ENCODE results near the gene FN3KRP. TPM values are rescaled to one million over a fixed set of nuclear protein-coding genes. Genes with fewer than 3 reads are reported as not detected.

Gene FN3KRP
- total and polyA plus RNA-seq, 12 donors: 6.8 to 41.2 (median 25.4) TPM

DNA sequence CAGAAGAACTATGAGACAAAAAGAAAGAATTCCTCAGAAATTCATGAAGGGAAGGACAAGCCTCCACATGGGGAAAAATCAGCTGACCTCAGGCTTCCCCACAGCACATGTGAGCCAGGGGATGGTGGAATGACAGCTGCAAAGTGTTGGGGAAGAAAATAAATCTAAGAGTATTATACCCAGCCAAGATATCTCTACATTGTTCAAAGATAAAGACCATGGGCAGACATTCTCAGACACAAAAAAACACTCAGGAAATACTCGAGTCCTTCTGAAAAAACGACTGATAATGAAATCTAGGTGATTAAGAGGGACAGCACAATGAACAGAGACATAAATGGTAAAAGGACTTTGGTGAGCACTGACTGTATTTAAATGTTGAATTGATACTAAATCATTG is 21.9 kb upstream of the FN3KRP start:
- WGBS, 4 donors: 62 to 75% (median 74%) methylated on average over 2 of the region's 2 CpGs
- Histone ChIP-seq H3K9me3 (replicated peaks in 1 of 3) (peaks cover 0 to 8% (median 0%) of the 10 kb centered on the region in 3 donors), H3K27me3 (no peaks in the 10 kb centered on the region), H3K4me3 (no peak overlapping the region), H3K36me3 (replicated peaks in 1 of 2) (no peaks in the 10 kb centered on the region), H3K4me1 (replicated peaks in 1 of 2) (peaks cover 8 to 11% of the 10 kb centered on the region in 2 donors), H3K27ac (no peak overlapping the region)
- DNase-seq: no peak
- TF ChIP-seq, protein P1, sequence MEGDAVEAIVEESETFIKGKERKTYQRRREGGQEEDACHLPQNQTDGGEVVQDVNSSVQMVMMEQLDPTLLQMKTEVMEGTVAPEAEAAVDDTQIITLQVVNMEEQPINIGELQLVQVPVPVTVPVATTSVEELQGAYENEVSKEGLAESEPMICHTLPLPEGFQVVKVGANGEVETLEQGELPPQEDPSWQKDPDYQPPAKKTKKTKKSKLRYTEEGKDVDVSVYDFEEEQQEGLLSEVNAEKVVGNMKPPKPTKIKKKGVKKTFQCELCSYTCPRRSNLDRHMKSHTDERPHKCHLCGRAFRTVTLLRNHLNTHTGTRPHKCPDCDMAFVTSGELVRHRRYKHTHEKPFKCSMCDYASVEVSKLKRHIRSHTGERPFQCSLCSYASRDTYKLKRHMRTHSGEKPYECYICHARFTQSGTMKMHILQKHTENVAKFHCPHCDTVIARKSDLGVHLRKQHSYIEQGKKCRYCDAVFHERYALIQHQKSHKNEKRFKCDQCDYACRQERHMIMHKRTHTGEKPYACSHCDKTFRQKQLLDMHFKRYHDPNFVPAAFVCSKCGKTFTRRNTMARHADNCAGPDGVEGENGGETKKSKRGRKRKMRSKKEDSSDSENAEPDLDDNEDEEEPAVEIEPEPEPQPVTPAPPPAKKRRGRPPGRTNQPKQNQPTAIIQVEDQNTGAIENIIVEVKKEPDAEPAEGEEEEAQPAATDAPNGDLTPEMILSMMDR (IDR thresholded peaks at IDR 0.05): no peak
- no peak for TF ChIP-seq POLR2A (IDR thresholded peaks at IDR 0.05)
- intact Hi-C loops (cut with DNase I): no loop called here

DNA sequence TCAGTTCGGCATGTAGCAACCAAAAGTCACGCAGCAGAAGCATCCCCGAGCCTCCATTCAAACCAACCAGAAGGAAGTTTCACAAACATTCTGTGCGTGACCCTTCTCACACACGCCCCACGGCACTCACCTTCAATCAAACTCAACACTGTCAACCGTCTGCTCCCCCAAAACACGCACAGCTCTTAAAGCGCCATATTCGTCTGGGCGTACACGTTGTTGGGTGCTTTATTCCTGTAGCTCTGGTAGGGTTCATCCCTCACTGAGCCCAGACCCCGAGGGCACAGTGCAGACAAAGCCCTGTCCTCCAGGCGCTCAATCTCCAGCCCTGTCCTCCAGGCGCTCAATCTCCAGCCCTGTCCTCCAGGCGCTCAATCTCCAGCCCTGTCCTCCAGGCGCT is 20.2 kb upstream of the FN3KRP start:
- 94 to 98% (median 96%) methylated on average over 14 to 16 of the region's 17 CpGs for WGBS, 4 donors
- H3K9me3 ChIP-seq (replicated peaks in 1 of 3): peaks cover 0 to 8% (median 0%) of the 10 kb centered on the region in 3 donors
- no peak for DNase-seq
- no peak overlapping the region for H3K4me3 ChIP-seq
- peaks cover 8 to 11% of the 10 kb centered on the region in 2 donors for H3K4me1 ChIP-seq (replicated peaks in 1 of 2)
- H3K36me3 ChIP-seq (replicated peaks in 1 of 2): no peaks in the 10 kb centered on the region
- TF ChIP-seq POLR2A (IDR thresholded peaks at IDR 0.05): no peak
- TF ChIP-seq, protein P1 (IDR thresholded peaks at IDR 0.05): no peak
- H3K27ac ChIP-seq: no peak overlapping the region
- H3K27me3 ChIP-seq: no peaks in the 10 kb centered on the region
- intact Hi-C loops (cut with DNase I): no loop called here

DNA sequence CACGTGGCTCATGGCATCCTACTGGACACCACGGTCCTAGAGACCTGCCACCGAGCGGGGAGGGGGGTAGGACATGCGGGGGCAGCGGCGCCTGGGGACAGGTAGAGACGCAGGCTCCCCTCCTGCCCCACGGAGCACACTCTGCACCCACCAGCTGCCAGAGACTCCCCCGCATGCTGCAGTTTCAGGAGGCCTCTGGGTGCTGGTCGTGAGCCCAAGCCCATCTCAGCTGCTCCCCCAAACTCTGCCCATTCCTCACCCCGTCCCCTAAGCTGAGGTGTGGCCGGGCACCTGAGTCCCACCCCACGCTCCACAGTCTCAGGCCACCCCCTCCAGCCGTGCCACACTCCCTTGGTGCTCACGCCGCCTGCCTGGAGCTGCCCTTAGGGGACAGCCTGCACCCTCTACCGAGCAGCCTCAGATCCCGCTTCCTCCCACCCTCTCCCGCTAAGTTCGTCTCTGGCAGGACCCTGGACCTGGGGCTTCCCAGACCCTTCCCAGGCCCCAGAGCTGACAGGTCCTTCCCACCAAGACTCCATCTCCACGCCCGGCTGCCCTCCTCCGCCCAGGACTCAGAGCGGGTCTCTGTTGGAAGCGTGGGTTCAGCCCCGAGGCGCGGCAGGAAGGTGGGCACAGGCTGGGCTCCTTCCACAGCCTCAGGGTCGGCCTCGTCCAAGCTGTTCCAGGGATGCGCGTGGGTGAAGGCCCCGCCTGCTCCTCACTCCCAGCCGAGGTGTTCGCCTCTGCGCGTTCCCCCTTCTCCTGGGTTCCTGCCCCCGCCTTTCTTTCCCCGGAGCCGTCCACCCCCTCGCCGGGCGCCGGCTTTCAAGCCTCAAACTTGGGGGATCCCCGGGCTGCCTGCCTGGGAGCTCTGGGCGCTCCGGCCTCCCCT is 19.3 kb upstream of the FN3KRP start:
- H3K9me3 ChIP-seq (replicated peaks in 1 of 3): peaks cover 0 to 8% (median 0%) of the 10 kb centered on the region in 3 donors
- H3K36me3 ChIP-seq (replicated peaks in 1 of 2): no peaks in the 10 kb centered on the region
- peak in 1 of 7 donors; percentile 21 for DNase-seq
- H3K27me3 ChIP-seq: no peaks in the 10 kb centered on the region
- H3K4me3 ChIP-seq: peak overlapping the region in 2 of 4 donors; percentile 36 to 99
- WGBS, 4 donors: 27 to 65% (median 36%) methylated on average over 14 to 48 of the region's 48 CpGs
- intact Hi-C loops (cut with DNase I): no loop called here
- peaks cover 8 to 11% of the 10 kb centered on the region in 2 donors for H3K4me1 ChIP-seq (replicated peaks in 1 of 2)
- H3K27ac ChIP-seq: no peak overlapping the region
- no peak for TF ChIP-seq POLR2A (IDR thresholded peaks at IDR 0.05)
- TF ChIP-seq, protein P1 (IDR thresholded peaks at IDR 0.05): no peak

DNA sequence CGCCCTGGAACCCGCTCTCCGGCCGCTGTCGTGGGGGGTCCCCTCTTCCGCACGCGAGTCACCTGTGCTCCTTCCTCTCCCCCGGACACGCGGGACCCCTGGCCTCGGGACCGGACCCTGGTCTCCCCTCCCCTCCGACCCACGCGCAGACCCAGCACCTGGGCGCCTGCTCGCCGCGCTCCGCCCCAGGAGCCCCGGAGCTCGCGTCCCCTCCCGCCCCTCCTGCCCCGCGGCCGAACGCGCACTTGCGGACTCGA is 18.8 kb upstream of the FN3KRP start:
- no peak for TF ChIP-seq POLR2A (IDR thresholded peaks at IDR 0.05)
- TF ChIP-seq, protein P1 (IDR thresholded peaks at IDR 0.05): no peak
- intact Hi-C loops (cut with DNase I): no loop called here

More for the DNA sequence above, 18.8 kb upstream of the FN3KRP start:
- WGBS, 4 donors: 0% methylated on average over 10 to 32 of the region's 32 CpGs; no CpG with 5 or more reads in 1 of the 4 donors
- Histone ChIP-seq H3K9me3 (replicated peaks in 1 of 3) (peaks cover 0 to 8% (median 0%) of the 10 kb centered on the region in 3 donors), H3K27ac (peak overlapping the region in 1 of 5 donors; percentile 41), H3K36me3 (replicated peaks in 1 of 2) (no peaks in the 10 kb centered on the region), H3K4me1 (replicated peaks in 1 of 2) (peaks cover 8 to 11% of the 10 kb centered on the region in 2 donors), H3K27me3 (no peaks in the 10 kb centered on the region), H3K4me3 (peak overlapping the region in 3 of 4 donors; percentile 11 to 99 (median 36))
- DNase-seq: peak in 1 of 7 donors; percentile 26

Measured in adrenal gland (tissue), 12 donors.